PC-3 (cell line): Measurements from ENCODE around the gene STXBP6.

Experiments used
- EZH2 ChIP-seq: fragments of 300-600 bp; sonication (generic); IDR thresholded peaks from one replicate; pipeline ENCODE4 v1.6.1; 2017; ENCODE audit warnings: antibody characterized with exemption, mild to moderate bottlenecking, low read length; ENCODE audit not compliant: unreplicated experiment
- EZH2phosphoT487 ChIP-seq: fragments of 300-600 bp; sonication (generic); IDR thresholded peaks from 2 replicates; pipeline ENCODE4 v1.6.1; 2018; ENCODE audit warnings: mild to moderate bottlenecking, antibody characterized with exemption, low read length, borderline replicate concordance
- TF ChIP-seq, protein P1 (sequence below): fragments of 300-600 bp; sonication (generic); conservative IDR thresholded peaks from 2 replicates; pipeline ENCODE4 v1.5.1; 2017; ENCODE audit warnings: antibody characterized with exemption, low read depth, mild to moderate bottlenecking, low read length

DNA sequence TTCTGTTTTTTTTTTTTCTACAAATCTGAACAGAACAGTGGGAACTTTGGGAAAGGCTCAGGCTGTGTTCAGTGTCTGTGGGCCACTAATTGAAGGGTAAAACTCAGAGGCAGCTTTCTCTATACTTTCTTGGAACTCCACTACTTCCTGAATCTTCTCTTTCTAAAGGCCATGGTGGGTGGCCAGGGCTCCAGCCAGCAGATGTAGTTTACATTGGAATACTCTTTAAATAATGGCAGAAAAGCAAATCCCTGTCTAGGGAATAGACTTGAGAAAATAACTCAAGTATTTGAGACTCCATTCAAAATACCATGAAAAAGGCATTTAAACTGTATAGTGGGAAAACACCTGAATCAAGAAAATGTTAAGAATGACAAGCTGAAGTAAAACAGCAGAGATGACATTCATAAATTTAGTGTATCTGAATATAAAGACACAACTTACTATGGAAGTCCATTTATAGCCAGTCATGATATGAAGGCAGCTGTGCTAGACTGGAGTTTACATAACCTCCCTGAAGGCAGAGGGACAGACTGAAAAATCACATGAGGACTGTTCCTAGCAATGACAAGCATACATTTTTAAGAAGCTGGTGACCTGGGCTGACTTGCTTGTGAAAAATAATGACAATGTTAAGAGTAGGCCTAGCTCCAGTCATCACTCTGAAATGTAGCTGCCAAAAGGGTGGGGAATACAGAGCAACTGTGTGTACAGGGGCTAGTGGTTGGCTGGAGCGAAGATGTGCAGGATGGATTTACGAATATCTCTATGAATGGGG, 168.6 kb downstream of the STXBP6 start:
- TF ChIP-seq, protein P1, sequence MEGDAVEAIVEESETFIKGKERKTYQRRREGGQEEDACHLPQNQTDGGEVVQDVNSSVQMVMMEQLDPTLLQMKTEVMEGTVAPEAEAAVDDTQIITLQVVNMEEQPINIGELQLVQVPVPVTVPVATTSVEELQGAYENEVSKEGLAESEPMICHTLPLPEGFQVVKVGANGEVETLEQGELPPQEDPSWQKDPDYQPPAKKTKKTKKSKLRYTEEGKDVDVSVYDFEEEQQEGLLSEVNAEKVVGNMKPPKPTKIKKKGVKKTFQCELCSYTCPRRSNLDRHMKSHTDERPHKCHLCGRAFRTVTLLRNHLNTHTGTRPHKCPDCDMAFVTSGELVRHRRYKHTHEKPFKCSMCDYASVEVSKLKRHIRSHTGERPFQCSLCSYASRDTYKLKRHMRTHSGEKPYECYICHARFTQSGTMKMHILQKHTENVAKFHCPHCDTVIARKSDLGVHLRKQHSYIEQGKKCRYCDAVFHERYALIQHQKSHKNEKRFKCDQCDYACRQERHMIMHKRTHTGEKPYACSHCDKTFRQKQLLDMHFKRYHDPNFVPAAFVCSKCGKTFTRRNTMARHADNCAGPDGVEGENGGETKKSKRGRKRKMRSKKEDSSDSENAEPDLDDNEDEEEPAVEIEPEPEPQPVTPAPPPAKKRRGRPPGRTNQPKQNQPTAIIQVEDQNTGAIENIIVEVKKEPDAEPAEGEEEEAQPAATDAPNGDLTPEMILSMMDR: no peak
- no peak for TF ChIP-seq EZH2
- no peak for TF ChIP-seq EZH2phosphoT487
